PC-9 (cell line): ENCODE measurements around the gene PPP1R1A. TPM values are rescaled to one million over a fixed set of nuclear protein-coding genes. Genes with fewer than 3 reads are reported as not detected.

Source experiments
- BruUV-seq: library from RNA; stranded (reverse); fragments of 400-500 nt; replicated peaks from 2 replicates; lab custom pipeline; 2021; lab: Mats Ljungman, UMichigan
- CTCF ChIA-PET: fragments of 300-600 bp; sonication (Branson Sonifier 250); formaldehyde crosslinking; loops from one replicate; lab custom pipeline; 2022; ENCODE audit warnings: antibody characterized with exemption; lab: Charles Lee
- POLR2A ChIA-PET: fragments of 300-600 bp; sonication (Branson Sonifier 250); formaldehyde crosslinking; loops from one replicate; lab custom pipeline; 2022; ENCODE audit warnings: antibody characterized with exemption; ENCODE audit not compliant: unreplicated experiment; lab: Charles Lee
- DNase-seq, 2 experiments: peaks; one replicate each; pipeline versions ENCODE4 v3.0.0 to v3.0.0-alpha.2; 2015 to 2022; ENCODE audit warnings: mixed read lengths in 1 of 2
- H2AFZ ChIP-seq: fragments of 200-600 bp; sonication (generic); 2 replicates; pipeline ENCODE4 v1.8.1; 2017; ENCODE audit warnings: antibody characterized with exemption
- H3F3A ChIP-seq: fragments of 200-600 bp; sonication (generic); 2 replicates; pipeline ENCODE4 v1.8.1; 2017; ENCODE audit warnings: antibody characterized with exemption, mild to moderate bottlenecking, low read depth; ENCODE audit not compliant: insufficient read depth
- H3K27ac ChIP-seq: fragments of 200-600 bp; sonication (generic); 2 replicates; pipeline ENCODE4 v1.6.1; 2016; ENCODE audit warnings: mixed run types
- H3K27me3 ChIP-seq: fragments of 200-600 bp; sonication (generic); 2 replicates; pipeline ENCODE4 v1.6.1; 2016; ENCODE audit warnings: low read depth, mixed run types; ENCODE audit not compliant: insufficient read depth
- H3K36me3 ChIP-seq: fragments of 200-600 bp; sonication (generic); 2 replicates; pipeline ENCODE4 v1.6.1; 2016; ENCODE audit warnings: low read depth, mixed run types
- H3K4me1 ChIP-seq: fragments of 200-600 bp; sonication (generic); replicated peaks from 2 replicates; pipeline ENCODE4 v1.6.1; 2016; ENCODE audit warnings: mixed run types; ENCODE audit not compliant: insufficient read depth
- H3K4me2 ChIP-seq: fragments of 200-600 bp; sonication (generic); 2 replicates; pipeline ENCODE4 v1.6.1; 2017; ENCODE audit warnings: mixed run types
- H3K4me3 ChIP-seq: fragments of 200-600 bp; sonication (generic); 2 replicates; pipeline ENCODE4 v1.6.1; 2016; ENCODE audit warnings: mixed run types
- H3K79me2 ChIP-seq: fragments of 200-600 bp; sonication (generic); 2 replicates; pipeline ENCODE4 v1.6.1; 2017; ENCODE audit warnings: low read depth, mixed run types
- H3K9me2 ChIP-seq: fragments of 200-600 bp; sonication (generic); 2 replicates; pipeline ENCODE4 v1.8.1; 2017; ENCODE audit warnings: mild to moderate bottlenecking; ENCODE audit not compliant: insufficient read depth
- H3K9me3 ChIP-seq: fragments of 200-600 bp; sonication (generic); 2 replicates; pipeline ENCODE4 v1.8.1; 2016; ENCODE audit warnings: low read depth; ENCODE audit not compliant: insufficient read depth
- H4K20me1 ChIP-seq: fragments of 200-600 bp; sonication (generic); 2 replicates; pipeline ENCODE4 v1.8.1; 2017; ENCODE audit not compliant: insufficient read depth
- EZH2 ChIP-seq: fragments of 200-600 bp; sonication (generic); IDR thresholded peaks from 2 replicates; pipeline ENCODE4 v1.8.0; 2017; ENCODE audit warnings: antibody characterized with exemption, low read depth
- intact Hi-C: fragments of 100-400 bp; cut with micrococcal nuclease; formaldehyde crosslinking; loops from one replicate; pipeline ENCODE4 v1.10.0; 2022; ENCODE audit not compliant: unreplicated experiment
- total RNA-seq: library from RNA; stranded (reverse); gene quantifications from 2 replicates; pipeline ENCODE4 v1.2.3, GENCODE V29; 2021
- TF ChIP-seq, protein P1 (sequence below): fragments of 200-600 bp; sonication (generic); conservative IDR thresholded peaks from 2 replicates; pipeline ENCODE4 v1.6.1; 2017; ENCODE audit warnings: mixed run types, antibody characterized with exemption, mild to moderate bottlenecking, moderate library complexity

The PPP1R1A gene
- total RNA-seq, 1 experiment from 2014 or later: not detected

DNA sequence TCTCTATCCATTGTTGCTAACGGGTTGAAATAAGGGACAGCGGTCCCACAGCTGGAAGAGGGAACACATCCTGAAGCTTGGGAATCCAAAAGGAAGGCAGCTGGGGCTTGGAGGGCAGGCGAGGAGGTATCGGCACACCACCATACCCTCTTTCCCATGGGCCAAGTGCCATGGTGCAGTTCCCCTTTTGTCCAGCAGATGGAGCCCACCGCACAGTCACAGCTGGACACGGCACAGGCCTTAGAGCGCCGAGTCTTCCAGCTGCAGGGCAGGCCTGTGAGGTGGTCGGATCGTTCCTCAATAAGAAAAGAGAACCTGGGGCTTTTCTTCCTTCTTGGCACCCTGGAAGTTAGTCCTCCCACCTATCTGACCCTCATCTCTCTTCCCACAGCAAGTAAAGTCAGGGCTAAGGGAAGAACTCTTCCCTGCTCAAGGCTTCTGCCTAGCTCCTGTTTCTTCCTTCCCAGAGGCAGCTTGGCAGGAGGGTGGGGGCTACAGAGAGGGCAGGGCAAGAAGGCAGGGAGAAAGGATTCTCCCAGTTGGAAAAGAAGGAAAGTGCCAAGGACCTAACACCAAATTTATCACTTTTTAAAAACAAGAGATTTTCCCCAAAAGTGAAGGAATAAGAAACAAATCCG lies 8.6 kb downstream of the PPP1R1A start:
- Histone ChIP-seq H3K9me2 (no peaks in the 10 kb centered on the region), H3K27me3 (peaks cover 94% of the 10 kb centered on the region), H3K4me3 (no peak overlapping the region), H3K79me2 (no peaks in the 10 kb centered on the region), H2AFZ (no peak overlapping the region), H3F3A (no peaks in the 10 kb centered on the region), H3K4me1 (no peaks in the 10 kb centered on the region), H3K36me3 (no peaks in the 10 kb centered on the region), H3K27ac (no peak overlapping the region), H4K20me1 (no peaks in the 10 kb centered on the region), H3K4me2 (no peak overlapping the region), H3K9me3 (no peaks in the 10 kb centered on the region)
- TF ChIP-seq, protein P1, sequence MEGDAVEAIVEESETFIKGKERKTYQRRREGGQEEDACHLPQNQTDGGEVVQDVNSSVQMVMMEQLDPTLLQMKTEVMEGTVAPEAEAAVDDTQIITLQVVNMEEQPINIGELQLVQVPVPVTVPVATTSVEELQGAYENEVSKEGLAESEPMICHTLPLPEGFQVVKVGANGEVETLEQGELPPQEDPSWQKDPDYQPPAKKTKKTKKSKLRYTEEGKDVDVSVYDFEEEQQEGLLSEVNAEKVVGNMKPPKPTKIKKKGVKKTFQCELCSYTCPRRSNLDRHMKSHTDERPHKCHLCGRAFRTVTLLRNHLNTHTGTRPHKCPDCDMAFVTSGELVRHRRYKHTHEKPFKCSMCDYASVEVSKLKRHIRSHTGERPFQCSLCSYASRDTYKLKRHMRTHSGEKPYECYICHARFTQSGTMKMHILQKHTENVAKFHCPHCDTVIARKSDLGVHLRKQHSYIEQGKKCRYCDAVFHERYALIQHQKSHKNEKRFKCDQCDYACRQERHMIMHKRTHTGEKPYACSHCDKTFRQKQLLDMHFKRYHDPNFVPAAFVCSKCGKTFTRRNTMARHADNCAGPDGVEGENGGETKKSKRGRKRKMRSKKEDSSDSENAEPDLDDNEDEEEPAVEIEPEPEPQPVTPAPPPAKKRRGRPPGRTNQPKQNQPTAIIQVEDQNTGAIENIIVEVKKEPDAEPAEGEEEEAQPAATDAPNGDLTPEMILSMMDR: peak; percentile 98
- TF ChIP-seq EZH2: no peak
- POLR2A ChIA-PET: no interaction called here
- CTCF ChIA-PET: interaction anchor here (0.5 to 0.6 kb wide), 2 partner anchors 379 to 1019 kb away, joined by 3 to 5 read pairs; no protein-coding TSS in a partner anchor
- DNase-seq: peak in 1 of 2 experiments; percentile 75
- intact Hi-C loops: loop anchor here (1.0 to 5.0 kb wide), 2 partner anchors 377 to 493 kb away; no protein-coding TSS in a partner anchor
- no TSS peak for BruUV-seq

DNA sequence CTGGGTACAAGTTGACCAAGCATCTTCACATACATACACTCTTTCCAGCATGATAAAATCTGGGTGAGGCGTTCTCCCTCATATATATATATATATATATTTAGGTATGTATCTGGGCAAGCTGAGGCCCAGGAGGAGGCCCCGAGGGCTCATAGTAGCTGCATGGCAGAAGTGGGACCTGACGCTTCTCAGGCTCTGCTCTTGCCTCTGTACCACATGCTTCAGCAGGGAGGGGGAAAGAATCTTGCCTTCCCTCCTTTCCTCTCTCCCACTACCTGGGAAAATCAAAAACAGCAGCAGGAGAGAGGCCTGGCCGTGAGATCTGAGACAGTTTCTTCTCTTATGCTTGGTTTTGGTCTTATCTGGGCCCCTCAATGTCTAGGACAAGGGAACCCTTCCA lies 9.2 kb downstream of the PPP1R1A start:
- POLR2A ChIA-PET: no interaction called here

DNA sequence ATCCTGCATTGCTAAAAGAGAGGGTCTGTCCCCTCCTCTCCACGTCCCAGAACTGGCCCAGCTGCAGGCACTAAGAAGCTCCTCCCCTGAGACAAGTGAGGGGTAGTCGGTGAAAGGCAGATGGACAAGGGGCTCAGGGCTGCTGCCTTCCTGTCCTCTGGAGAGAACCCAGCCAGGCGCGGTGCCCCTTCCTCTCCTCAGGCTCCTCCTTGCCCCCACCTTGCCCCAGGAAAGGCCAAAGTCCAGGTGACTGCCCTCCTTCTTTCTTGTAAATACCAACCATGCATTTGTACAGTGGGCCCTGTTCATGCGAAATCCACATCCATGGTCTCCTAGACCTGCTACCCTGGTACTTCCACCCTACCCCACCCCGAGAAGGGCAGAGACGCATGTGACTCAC lies 9.7 kb downstream of the PPP1R1A start:
- TF ChIP-seq EZH2: no peak
- TF ChIP-seq, protein P1: no peak
- H3K27me3 ChIP-seq: peaks cover 94% of the 10 kb centered on the region
- no peaks in the 10 kb centered on the region for H3K36me3 ChIP-seq
- no peak overlapping the region for H3K27ac ChIP-seq
- H3K4me2 ChIP-seq: no peak overlapping the region
- DNase-seq: no peak
- no peaks in the 10 kb centered on the region for H3K79me2 ChIP-seq
- no peaks in the 10 kb centered on the region for H4K20me1 ChIP-seq
- intact Hi-C loops: loop anchor here (1.0 to 5.0 kb wide), 2 partner anchors 379 to 495 kb away; no protein-coding TSS in a partner anchor
- no peaks in the 10 kb centered on the region for H3F3A ChIP-seq
- H3K9me3 ChIP-seq: no peaks in the 10 kb centered on the region
- ChIA-PET CTCF (no interaction called here), POLR2A (no interaction called here)
- no peak overlapping the region for H2AFZ ChIP-seq
- no TSS peak for BruUV-seq
- H3K4me3 ChIP-seq: no peak overlapping the region
- H3K9me2 ChIP-seq: no peaks in the 10 kb centered on the region
- H3K4me1 ChIP-seq: no peaks in the 10 kb centered on the region

More for the DNA sequence above, 9.2 kb downstream of the PPP1R1A start:
- Histone ChIP-seq H3K4me2 (no peak overlapping the region), H3K79me2 (no peaks in the 10 kb centered on the region), H3F3A (no peaks in the 10 kb centered on the region), H3K36me3 (no peaks in the 10 kb centered on the region), H3K27me3 (peaks cover 94% of the 10 kb centered on the region), H3K4me1 (no peaks in the 10 kb centered on the region), H3K4me3 (no peak overlapping the region), H4K20me1 (no peaks in the 10 kb centered on the region), H3K27ac (no peak overlapping the region), H2AFZ (no peak overlapping the region), H3K9me2 (no peaks in the 10 kb centered on the region), H3K9me3 (no peaks in the 10 kb centered on the region)
- TF ChIP-seq, protein P1: no peak
- BruUV-seq: no TSS peak
- CTCF ChIA-PET: no interaction called here
- DNase-seq: no peak
- intact Hi-C loops: loop anchor here (1.0 to 5.0 kb wide), 2 partner anchors 378 to 494 kb away; no protein-coding TSS in a partner anchor
